HCT116 (cell line): ENCODE measurements around the gene MINK1. TPM values are rescaled to one million over a fixed set of nuclear protein-coding genes. Genes with fewer than 3 reads are reported as not detected.

Experiments
- ATAC-seq: fragments of 200-7000 bp; cut with Tn5 transposase; 2 replicates; pipeline ENCODE4 v1.9.1; 2020; ENCODE audit warnings: mild to moderate bottlenecking, moderate library complexity
- BruUV-seq: library from RNA; stranded (reverse); fragments of 400-500 nt; replicated peaks from 2 replicates; lab custom pipeline; 2021; lab: Mats Ljungman, UMichigan
- CTCF ChIA-PET: fragments of 300-600 bp; sonication (Branson Sonifier 250); formaldehyde crosslinking; loops from one replicate; lab custom pipeline; 2021; ENCODE audit warnings: antibody characterized with exemption; lab: Charles Lee
- POLR2A ChIA-PET: fragments of 300-600, 350-600 bp; sonication (Branson Sonifier 250); formaldehyde crosslinking; loops from one replicate; lab custom pipeline; 2021; ENCODE audit warnings: antibody characterized with exemption; lab: Charles Lee
- RAD21 ChIA-PET, 2 experiments: fragments of 300-600 bp; sonication (Branson Sonifier 250); formaldehyde crosslinking; loops; one replicate each; lab custom pipeline; 2023; ENCODE audit warnings: low total read pairs in 2 of 2; ENCODE audit not compliant: uncharacterized antibody in 2 of 2, unreplicated experiment in 2 of 2, low non-redundant PET in 1 of 2; lab: Charles Lee
- DNase-seq: peaks from one replicate; pipeline ENCODE4 v3.0.0-alpha.2; 2010; ENCODE audit warnings: low read depth, low spot score
- H2AFZ ChIP-seq: fragments of 200-600 bp; shearing (Covaris generic), sonication (generic); 2 replicates; pipeline ENCODE4 v1.6.1; 2017; ENCODE audit warnings: low read depth, mixed run types, mixed read lengths, antibody characterized with exemption, low read length; ENCODE audit not compliant: poor library complexity, severe bottlenecking
- H3K27ac ChIP-seq: 2 replicates; pipeline ENCODE4 v1.5.1; 2012; ENCODE audit warnings: low read depth, low read length
- H3K27me3 ChIP-seq: fragments of 200-600 bp; sonication (generic); 2 replicates; pipeline ENCODE4 v1.6.1; 2016; ENCODE audit warnings: mixed run types, low read length, mixed read lengths; ENCODE audit not compliant: insufficient read depth
- H3K36me3 ChIP-seq, 2 experiments: fragments of 200-500 bp in 1 of 2; fragments of 200-600 bp in 1 of 2; sonication (Bioruptor generic) in 1 of 2; sonication (generic) in 1 of 2; 2 replicates each; pipeline versions ENCODE4 v1.5.1 to v1.6.1; 2014 to 2016; ENCODE audit warnings: low read length in 2 of 2, inconsistent platforms in 1 of 2, mixed read lengths in 1 of 2, mixed run types in 1 of 2; ENCODE audit not compliant: insufficient read depth in 2 of 2, control insufficient read depth in 1 of 2
- H3K4me1 ChIP-seq, 2 experiments: fragments of 200-600 bp in 1 of 2; sonication (generic) in 1 of 2; 2 replicates each; pipeline versions ENCODE4 v1.5.1 to v1.6.1; 2012 to 2017; ENCODE audit warnings: low read length in 2 of 2, inconsistent platforms in 1 of 2, mild to moderate bottlenecking in 1 of 2, mixed read lengths in 1 of 2, mixed run types in 1 of 2, moderate library complexity in 1 of 2; ENCODE audit not compliant: insufficient read depth in 2 of 2, control insufficient read depth in 1 of 2
- H3K4me2 ChIP-seq: fragments of 200-600 bp; sonication (generic); 2 replicates; pipeline ENCODE4 v1.6.1; 2017; ENCODE audit warnings: mixed run types, low read length, mixed read lengths
- H3K4me3 ChIP-seq, 2 experiments: fragments of 200-600 bp in 1 of 2; sonication (generic) in 1 of 2; replicated peaks in 1 of 2; 2 replicates each; pipeline ENCODE4 v1.5.1; 2011 to 2016; ENCODE audit warnings: low read length in 2 of 2, control low read depth in 1 of 2, low read depth in 1 of 2, mild to moderate bottlenecking in 1 of 2, mixed read lengths in 1 of 2, mixed run types in 1 of 2
- H3K79me2 ChIP-seq: fragments of 200-600 bp; sonication (generic); 2 replicates; pipeline ENCODE4 v1.6.1; 2017; ENCODE audit warnings: mild to moderate bottlenecking, mixed run types, low read length, moderate library complexity, mixed read lengths; ENCODE audit not compliant: insufficient read depth
- H3K9ac ChIP-seq: fragments of 200-600 bp; sonication (generic); 2 replicates; pipeline ENCODE4 v1.6.1; 2016; ENCODE audit warnings: low read length, mixed read lengths
- H3K9me2 ChIP-seq: fragments of 200-600 bp; sonication (generic), shearing (Covaris generic); 2 replicates; pipeline ENCODE4 v1.6.1; 2017; ENCODE audit warnings: mixed run types, mild to moderate bottlenecking, moderate library complexity; ENCODE audit not compliant: insufficient read depth
- H3K9me3 ChIP-seq, 2 experiments: fragments of 200-500 bp in 1 of 2; fragments of 200-600 bp in 1 of 2; sonication (Bioruptor generic) in 1 of 2; sonication (generic) in 1 of 2; 2 replicates each; pipeline ENCODE4 v1.6.1; 2014 to 2017; ENCODE audit warnings: low read length in 2 of 2, mixed read lengths in 2 of 2, inconsistent platforms in 1 of 2, low read depth in 1 of 2, mild to moderate bottlenecking in 1 of 2, mixed run types in 1 of 2, moderate library complexity in 1 of 2; ENCODE audit not compliant: control insufficient read depth in 1 of 2, insufficient read depth in 1 of 2
- H4K20me1 ChIP-seq: fragments of 200-600 bp; sonication (generic), shearing (Covaris generic); 2 replicates; pipeline ENCODE4 v1.6.1; 2017; ENCODE audit warnings: mixed run types, mild to moderate bottlenecking, moderate library complexity; ENCODE audit not compliant: insufficient read depth
- CBX3 ChIP-seq: IDR thresholded peaks from 2 replicates; pipeline ENCODE4 v1.6.1; 2012; ENCODE audit warnings: low read depth
- CEBPB ChIP-seq: IDR thresholded peaks from 2 replicates; pipeline ENCODE4 v1.6.1; 2012; ENCODE audit warnings: low read depth
- ELF1 ChIP-seq: IDR thresholded peaks from 2 replicates; pipeline ENCODE4 v1.6.1; 2012; ENCODE audit warnings: low read depth, borderline replicate concordance
- EZH2 ChIP-seq: fragments of 200-600 bp; sonication (generic); IDR thresholded peaks from 2 replicates; pipeline ENCODE4 v1.6.1; 2017; ENCODE audit warnings: antibody characterized with exemption, mixed run types
- EZH2phosphoT487 ChIP-seq: fragments of 200-600 bp; IDR thresholded peaks from 2 replicates; pipeline ENCODE4 v1.6.1; 2018; ENCODE audit warnings: antibody characterized with exemption, borderline replicate concordance
- FOSL1 ChIP-seq: IDR thresholded peaks from 2 replicates; pipeline ENCODE4 v1.6.1; 2012; ENCODE audit warnings: low read depth
- JUND ChIP-seq: IDR thresholded peaks from 2 replicates; pipeline ENCODE4 v1.6.1; 2012
- POLR2A ChIP-seq: IDR thresholded peaks from 2 replicates; pipeline ENCODE4 v1.7.0; 2011; ENCODE audit warnings: borderline replicate concordance; ENCODE audit not compliant: insufficient read depth, insufficient read length; ENCODE audit errors: extremely low read depth
- POLR2AphosphoS5 ChIP-seq: IDR thresholded peaks from 2 replicates; pipeline ENCODE4 v1.6.1; 2011; ENCODE audit warnings: mild to moderate bottlenecking, low read depth, low read length, moderate library complexity
- RAD21 ChIP-seq: IDR thresholded peaks from 2 replicates; pipeline ENCODE4 v1.6.1; 2012; ENCODE audit warnings: low read depth, mild to moderate bottlenecking
- SIN3A ChIP-seq: IDR thresholded peaks from 2 replicates; pipeline ENCODE4 v1.6.1; 2012; ENCODE audit warnings: low read depth
- SP1 ChIP-seq: IDR thresholded peaks from 2 replicates; pipeline ENCODE4 v1.6.1; 2012; ENCODE audit warnings: low read depth
- SRF ChIP-seq: IDR thresholded peaks from 2 replicates; pipeline ENCODE4 v1.6.1; 2012; ENCODE audit warnings: low read depth
- TCF7L2 ChIP-seq: IDR thresholded peaks from 2 replicates; pipeline ENCODE4 v1.7.0; 2011; ENCODE audit warnings: borderline replicate concordance, inconsistent platforms; ENCODE audit not compliant: insufficient read depth, insufficient read length; ENCODE audit errors: extremely low read depth
- ZFX ChIP-seq: fragments of 450-650 bp; IDR thresholded peaks from 2 replicates; pipeline ENCODE4 v1.6.1; 2017
- ZNF274 ChIP-seq: fragments of 200-500 bp; sonication (Bioruptor generic); IDR thresholded peaks from 2 replicates; pipeline ENCODE4 v1.6.1; 2014; ENCODE audit warnings: mild to moderate bottlenecking, low read depth, low read length, inconsistent platforms
- intact Hi-C: fragments of 100-400 bp; cut with micrococcal nuclease; formaldehyde crosslinking; loops from 2 replicates; pipeline ENCODE4 v1.10.0; 2022
- total RNA-seq: library from RNA; stranded (reverse); gene quantifications from one replicate; pipeline ENCODE4 v1.2.1, GENCODE V29; 2021; ENCODE audit not compliant: unreplicated experiment
- TF ChIP-seq, protein P1 (sequence below): IDR thresholded peaks from 2 replicates; pipeline ENCODE4 v1.6.1; 2012
- TF ChIP-seq, protein P2 (sequence below): IDR thresholded peaks from 2 replicates; pipeline ENCODE4 v1.6.1; 2012; ENCODE audit warnings: low read depth
- TF ChIP-seq, protein P3 (sequence below), 3 experiments: fragments of 200-600 bp in 1 of 3; sonication (generic) in 1 of 3; IDR thresholded peaks in 2 of 3; conservative IDR thresholded peaks in 1 of 3; 2 replicates each; pipeline ENCODE4 v1.5.1; 2012 to 2017; ENCODE audit warnings: low read depth in 2 of 3, low read length in 2 of 3, antibody characterized with exemption in 1 of 3, borderline replicate concordance in 1 of 3, control low read depth in 1 of 3, mild to moderate bottlenecking in 1 of 3, mixed read lengths in 1 of 3, mixed run types in 1 of 3, moderate library complexity in 1 of 3; ENCODE audit not compliant: insufficient read depth in 1 of 3

MINK1 gene
- total RNA-seq, 1 experiment from 2014 or later, result 85.2 TPM

DNA sequence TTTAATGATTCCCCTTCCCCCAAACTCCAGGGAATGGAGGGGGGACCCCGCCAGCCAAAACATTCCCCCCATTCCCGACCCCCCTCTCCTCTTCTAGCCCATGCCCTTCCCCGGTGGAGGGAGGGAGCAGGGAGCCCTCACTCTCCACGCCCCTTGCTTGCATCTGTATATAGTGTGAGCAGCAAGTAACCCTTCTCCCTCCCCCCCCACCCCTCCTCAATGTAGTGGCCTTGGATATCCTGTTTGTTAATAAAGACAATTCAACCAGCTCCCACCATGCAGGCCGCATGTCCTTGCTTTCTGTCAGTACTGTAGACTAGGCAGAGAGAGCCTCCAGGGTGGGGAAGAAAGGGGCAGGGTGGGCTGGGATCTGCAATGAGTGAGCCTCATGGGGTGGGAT lies 64.6 kb downstream of the MINK1 start:
- BruUV-seq, result no TSS peak
- H3K4me3 ChIP-seq, result no peak overlapping the region
- H3K9ac ChIP-seq, result no peak overlapping the region
- no peaks in the 10 kb centered on the region for H3K9me3 ChIP-seq
- H3K4me2 ChIP-seq, result no peak overlapping the region
- ChIA-PET RAD21 (no interaction called here), POLR2A (no interaction called here), CTCF (no interaction called here)
- H3K36me3 ChIP-seq, result peaks cover 11 to 30% of the 10 kb centered on the region in 2 experiments; a peak in 3 of 4 replicates
- H4K20me1 ChIP-seq, result no peaks in the 10 kb centered on the region
- H2AFZ ChIP-seq, result no peak overlapping the region
- TF ChIP-seq, protein P1, sequence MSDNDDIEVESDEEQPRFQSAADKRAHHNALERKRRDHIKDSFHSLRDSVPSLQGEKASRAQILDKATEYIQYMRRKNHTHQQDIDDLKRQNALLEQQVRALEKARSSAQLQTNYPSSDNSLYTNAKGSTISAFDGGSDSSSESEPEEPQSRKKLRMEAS, result no peak
- TF ChIP-seq JUND (no peak), ZFX (no peak), SIN3A (no peak), EZH2phosphoT487 (no peak), CEBPB (no peak), FOSL1 (no peak), ZNF274 (no peak), EZH2 (no peak), RAD21 (no peak), POLR2AphosphoS5 (no peak), SRF (no peak), CBX3 (no peak), ELF1 (no peak), SP1 (no peak), POLR2A (no peak), TCF7L2 (no peak)
- TF ChIP-seq, protein P2, sequence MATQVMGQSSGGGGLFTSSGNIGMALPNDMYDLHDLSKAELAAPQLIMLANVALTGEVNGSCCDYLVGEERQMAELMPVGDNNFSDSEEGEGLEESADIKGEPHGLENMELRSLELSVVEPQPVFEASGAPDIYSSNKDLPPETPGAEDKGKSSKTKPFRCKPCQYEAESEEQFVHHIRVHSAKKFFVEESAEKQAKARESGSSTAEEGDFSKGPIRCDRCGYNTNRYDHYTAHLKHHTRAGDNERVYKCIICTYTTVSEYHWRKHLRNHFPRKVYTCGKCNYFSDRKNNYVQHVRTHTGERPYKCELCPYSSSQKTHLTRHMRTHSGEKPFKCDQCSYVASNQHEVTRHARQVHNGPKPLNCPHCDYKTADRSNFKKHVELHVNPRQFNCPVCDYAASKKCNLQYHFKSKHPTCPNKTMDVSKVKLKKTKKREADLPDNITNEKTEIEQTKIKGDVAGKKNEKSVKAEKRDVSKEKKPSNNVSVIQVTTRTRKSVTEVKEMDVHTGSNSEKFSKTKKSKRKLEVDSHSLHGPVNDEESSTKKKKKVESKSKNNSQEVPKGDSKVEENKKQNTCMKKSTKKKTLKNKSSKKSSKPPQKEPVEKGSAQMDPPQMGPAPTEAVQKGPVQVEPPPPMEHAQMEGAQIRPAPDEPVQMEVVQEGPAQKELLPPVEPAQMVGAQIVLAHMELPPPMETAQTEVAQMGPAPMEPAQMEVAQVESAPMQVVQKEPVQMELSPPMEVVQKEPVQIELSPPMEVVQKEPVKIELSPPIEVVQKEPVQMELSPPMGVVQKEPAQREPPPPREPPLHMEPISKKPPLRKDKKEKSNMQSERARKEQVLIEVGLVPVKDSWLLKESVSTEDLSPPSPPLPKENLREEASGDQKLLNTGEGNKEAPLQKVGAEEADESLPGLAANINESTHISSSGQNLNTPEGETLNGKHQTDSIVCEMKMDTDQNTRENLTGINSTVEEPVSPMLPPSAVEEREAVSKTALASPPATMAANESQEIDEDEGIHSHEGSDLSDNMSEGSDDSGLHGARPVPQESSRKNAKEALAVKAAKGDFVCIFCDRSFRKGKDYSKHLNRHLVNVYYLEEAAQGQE, result no peak
- TF ChIP-seq, protein P3, sequence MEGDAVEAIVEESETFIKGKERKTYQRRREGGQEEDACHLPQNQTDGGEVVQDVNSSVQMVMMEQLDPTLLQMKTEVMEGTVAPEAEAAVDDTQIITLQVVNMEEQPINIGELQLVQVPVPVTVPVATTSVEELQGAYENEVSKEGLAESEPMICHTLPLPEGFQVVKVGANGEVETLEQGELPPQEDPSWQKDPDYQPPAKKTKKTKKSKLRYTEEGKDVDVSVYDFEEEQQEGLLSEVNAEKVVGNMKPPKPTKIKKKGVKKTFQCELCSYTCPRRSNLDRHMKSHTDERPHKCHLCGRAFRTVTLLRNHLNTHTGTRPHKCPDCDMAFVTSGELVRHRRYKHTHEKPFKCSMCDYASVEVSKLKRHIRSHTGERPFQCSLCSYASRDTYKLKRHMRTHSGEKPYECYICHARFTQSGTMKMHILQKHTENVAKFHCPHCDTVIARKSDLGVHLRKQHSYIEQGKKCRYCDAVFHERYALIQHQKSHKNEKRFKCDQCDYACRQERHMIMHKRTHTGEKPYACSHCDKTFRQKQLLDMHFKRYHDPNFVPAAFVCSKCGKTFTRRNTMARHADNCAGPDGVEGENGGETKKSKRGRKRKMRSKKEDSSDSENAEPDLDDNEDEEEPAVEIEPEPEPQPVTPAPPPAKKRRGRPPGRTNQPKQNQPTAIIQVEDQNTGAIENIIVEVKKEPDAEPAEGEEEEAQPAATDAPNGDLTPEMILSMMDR (IDR thresholded peaks at IDR 0.05 in 2 of 3, conservative IDR thresholded peaks at IDR 0.05 in 1 of 3; ENCODE audit: borderline replicate concordance in 1 of 3, insufficient read depth in 1 of 3, low read depth in 2 of 3, low read length in 2 of 3), result no peak
- H3K79me2 ChIP-seq, result no peaks in the 10 kb centered on the region
- intact Hi-C loops, result no loop called here
- DNase-seq (no peak), ATAC-seq (no peak)
- peaks cover 3 to 4% of the 10 kb centered on the region in 2 experiments for H3K4me1 ChIP-seq
- H3K9me2 ChIP-seq, result no peaks in the 10 kb centered on the region
- H3K27me3 ChIP-seq, result no peaks in the 10 kb centered on the region
- no peak overlapping the region for H3K27ac ChIP-seq
